SK-N-MC (cell line): Measurements from ENCODE around the gene DSCAML1.

Experiments used
- DNase-seq: peaks from one replicate; pipeline ENCODE4 v3.0.0-alpha.2; 2011; ENCODE audit warnings: low read depth, low spot score
- H3K27ac ChIP-seq: fragments of 200-600 bp; sonication (generic); 2 replicates; pipeline ENCODE4 v1.5.1; 2016; ENCODE audit warnings: mixed run types
- H3K36me3 ChIP-seq: fragments of 200-600 bp; sonication (generic); 2 replicates; pipeline ENCODE4 v1.6.1; 2017; ENCODE audit warnings: antibody characterized with exemption, low read length, mixed read lengths; ENCODE audit not compliant: insufficient read depth
- H3K4me3 ChIP-seq: fragments of 200-600 bp; sonication (generic); 2 replicates; pipeline ENCODE4 v1.5.1; 2016
- H3K9ac ChIP-seq: fragments of 200-600 bp; sonication (generic); 2 replicates; pipeline ENCODE4 v1.8.0; 2017; ENCODE audit warnings: mixed run types, mixed read lengths; ENCODE audit not compliant: insufficient read length
- H3K9me3 ChIP-seq: fragments of 200-600 bp; sonication (generic); 2 replicates; pipeline ENCODE4 v1.6.1; 2017; ENCODE audit warnings: low read depth, mild to moderate bottlenecking, antibody characterized with exemption, low read length, moderate library complexity, mixed read lengths
- EZH2 ChIP-seq: fragments of 200-600 bp; sonication (generic); IDR thresholded peaks from one replicate; pipeline ENCODE4 v1.6.1; 2017; ENCODE audit warnings: antibody characterized with exemption
- FOXP2 ChIP-seq: optimal IDR thresholded peaks from 2 replicates; pipeline ENCODE3; 2011; ENCODE audit warnings: mild to moderate bottlenecking, moderate library complexity; ENCODE audit not compliant: insufficient read depth; ENCODE audit errors: extremely low read length, control extremely low read depth
- POLR2AphosphoS5 ChIP-seq: IDR thresholded peaks from 2 replicates; pipeline ENCODE4 v1.6.1; 2012; ENCODE audit warnings: mild to moderate bottlenecking, low read depth, low read length, borderline replicate concordance

Gene DSCAML1

DNA sequence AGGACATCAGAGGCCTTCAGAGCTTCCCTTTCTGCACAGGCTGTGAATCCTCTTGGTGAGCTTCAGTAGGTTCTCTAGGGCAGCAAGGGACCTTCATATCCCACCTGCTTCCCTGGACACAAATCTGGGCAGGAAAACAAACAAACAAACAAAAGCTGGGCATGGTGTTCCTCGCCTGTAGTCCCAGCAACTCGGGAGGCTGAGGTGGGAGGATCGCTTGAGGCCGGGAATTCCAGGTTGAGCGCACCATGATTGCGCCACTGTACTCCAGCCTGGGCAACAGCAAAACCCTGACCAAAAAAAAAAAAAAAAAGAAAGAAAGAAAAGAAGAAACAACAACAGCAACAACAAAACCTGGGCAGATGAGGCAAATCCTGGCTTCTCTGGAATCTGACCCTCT, 376.4 kb downstream of the DSCAML1 start:
- H3K27ac ChIP-seq = no peak overlapping the region
- no peak for DNase-seq
- TF ChIP-seq EZH2 (no peak), POLR2AphosphoS5 (no peak), FOXP2 (no peak)
- no peak overlapping the region for H3K4me3 ChIP-seq
- no peak overlapping the region for H3K9ac ChIP-seq
- no peaks in the 10 kb centered on the region for H3K9me3 ChIP-seq
- H3K36me3 ChIP-seq = no peaks in the 10 kb centered on the region

DNA sequence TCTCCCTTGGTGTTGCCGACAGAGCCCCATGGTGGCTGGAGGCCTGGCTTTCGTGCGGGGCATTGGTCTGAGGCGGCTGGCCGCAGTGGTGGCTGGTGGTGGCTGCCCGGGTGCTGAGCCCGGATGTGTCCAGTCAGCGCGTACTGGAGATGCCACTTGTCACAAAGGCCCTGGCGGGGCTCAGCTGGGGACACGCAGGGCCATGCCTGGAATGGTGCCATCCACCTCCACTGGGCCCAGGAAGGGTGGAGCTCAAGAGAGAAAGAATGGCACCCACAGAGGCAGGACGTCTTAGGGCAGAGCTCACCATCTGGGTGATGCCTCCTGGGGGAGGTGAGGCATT, 376.9 kb downstream of the DSCAML1 start:
- H3K36me3 ChIP-seq = no peaks in the 10 kb centered on the region
- H3K9ac ChIP-seq = no peak overlapping the region
- TF ChIP-seq EZH2 = no peak
- no peak for TF ChIP-seq FOXP2
- TF ChIP-seq POLR2AphosphoS5 = no peak
- no peak for DNase-seq
- no peak overlapping the region for H3K27ac ChIP-seq
- H3K9me3 ChIP-seq = no peaks in the 10 kb centered on the region
- no peak overlapping the region for H3K4me3 ChIP-seq

DNA sequence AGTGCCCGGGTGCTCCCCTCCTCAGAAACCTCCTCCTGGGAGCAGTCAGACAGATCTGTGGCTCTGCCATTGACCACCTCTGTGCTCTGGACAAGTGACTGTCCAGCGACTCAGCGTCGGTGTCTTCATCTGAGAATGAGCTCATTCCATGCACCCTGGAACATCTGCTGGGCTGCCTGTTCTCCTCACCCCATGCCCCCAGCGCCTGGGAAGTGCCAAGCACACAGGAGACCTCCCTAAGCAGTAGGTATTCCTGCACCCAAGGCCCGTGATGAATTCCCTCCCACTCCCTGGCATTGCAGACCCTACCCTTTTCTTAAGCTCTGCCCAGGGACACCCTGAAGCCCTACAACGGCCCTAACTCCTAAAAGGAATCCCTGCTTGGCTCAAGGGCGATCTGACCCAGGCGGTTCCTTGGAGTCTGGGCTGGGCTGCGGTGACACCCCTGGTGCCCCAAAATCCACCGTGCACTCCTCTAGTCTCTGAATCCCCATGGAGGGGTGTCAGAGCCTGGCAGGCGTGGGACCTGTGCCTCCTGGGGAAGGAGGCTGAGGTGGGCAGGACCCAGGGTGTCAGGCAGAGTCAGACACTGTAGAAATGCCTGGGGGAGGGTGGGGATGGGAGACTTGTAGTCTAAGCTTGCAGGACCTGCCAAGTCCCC, 377.4 kb downstream of the DSCAML1 start:
- Histone ChIP-seq H3K27ac (no peak overlapping the region), H3K36me3 (no peaks in the 10 kb centered on the region), H3K4me3 (no peak overlapping the region), H3K9ac (no peak overlapping the region), H3K9me3 (no peaks in the 10 kb centered on the region)
- DNase-seq = no peak
- TF ChIP-seq FOXP2 = no peak
- TF ChIP-seq POLR2AphosphoS5 = no peak
- no peak for TF ChIP-seq EZH2

DNA sequence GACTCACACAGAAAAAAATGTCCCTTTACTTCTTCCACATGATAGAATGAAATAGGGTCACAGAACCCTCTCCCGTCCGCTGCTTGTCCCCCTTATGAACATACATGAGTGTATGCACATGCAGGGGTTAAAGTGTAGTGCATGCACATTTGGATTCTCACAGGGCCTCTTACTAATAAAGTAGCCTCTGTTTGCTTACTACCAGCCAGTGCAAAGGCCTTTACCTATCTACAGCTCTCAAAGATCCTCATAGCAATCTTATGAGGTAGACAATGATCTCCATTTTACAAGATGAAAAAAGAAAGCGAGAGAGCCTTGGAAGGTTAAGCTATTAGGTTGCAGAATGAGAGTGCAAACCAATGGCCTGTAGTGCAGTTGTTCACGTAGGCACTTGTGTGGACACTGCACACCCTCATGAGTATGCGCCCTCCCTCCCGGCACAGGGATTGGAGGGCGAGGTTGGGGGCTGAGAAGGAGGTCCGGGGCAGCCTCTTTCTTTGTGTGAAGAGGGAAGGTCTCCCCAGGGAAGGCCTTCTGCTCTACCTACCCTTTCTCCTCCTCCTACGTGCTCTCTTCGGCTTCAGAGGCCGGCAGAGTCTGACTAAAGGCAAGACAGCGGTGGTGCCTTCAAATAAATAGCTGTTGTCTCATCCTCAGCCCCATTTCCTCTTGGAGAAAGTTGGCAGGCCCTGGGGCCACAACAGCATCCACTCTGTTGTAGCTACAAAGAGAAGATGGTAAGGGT, 378.1 kb downstream of the DSCAML1 start:
- no peaks in the 10 kb centered on the region for H3K36me3 ChIP-seq
- H3K9me3 ChIP-seq = no peaks in the 10 kb centered on the region
- no peak for DNase-seq
- no peak overlapping the region for H3K27ac ChIP-seq
- H3K9ac ChIP-seq = no peak overlapping the region
- no peak overlapping the region for H3K4me3 ChIP-seq
- TF ChIP-seq FOXP2 (no peak), POLR2AphosphoS5 (no peak), EZH2 (no peak)

DNA sequence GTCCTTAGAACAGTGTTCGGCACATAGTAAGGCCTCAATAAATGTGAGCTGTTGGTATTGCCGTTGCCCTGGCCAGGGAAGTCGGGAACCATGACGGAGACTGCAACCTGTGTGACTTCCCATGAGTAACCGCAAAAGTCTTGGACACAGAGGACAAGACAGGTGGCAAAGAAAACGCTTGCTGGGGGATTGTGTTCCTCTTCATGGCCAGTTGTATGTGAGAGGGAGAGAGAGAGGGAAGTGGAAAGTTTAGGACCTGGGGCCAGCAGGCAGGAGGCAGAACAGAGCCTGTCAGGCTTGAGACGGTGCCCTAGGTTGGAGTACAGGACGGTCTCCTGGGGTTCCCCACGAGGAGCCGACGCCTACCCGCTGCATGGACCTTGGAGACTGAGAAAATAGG, 379.2 kb downstream of the DSCAML1 start:
- Histone ChIP-seq H3K27ac (no peak overlapping the region), H3K9me3 (no peaks in the 10 kb centered on the region), H3K36me3 (no peaks in the 10 kb centered on the region), H3K4me3 (no peak overlapping the region), H3K9ac (no peak overlapping the region)
- no peak for TF ChIP-seq EZH2
- no peak for DNase-seq

DNA sequence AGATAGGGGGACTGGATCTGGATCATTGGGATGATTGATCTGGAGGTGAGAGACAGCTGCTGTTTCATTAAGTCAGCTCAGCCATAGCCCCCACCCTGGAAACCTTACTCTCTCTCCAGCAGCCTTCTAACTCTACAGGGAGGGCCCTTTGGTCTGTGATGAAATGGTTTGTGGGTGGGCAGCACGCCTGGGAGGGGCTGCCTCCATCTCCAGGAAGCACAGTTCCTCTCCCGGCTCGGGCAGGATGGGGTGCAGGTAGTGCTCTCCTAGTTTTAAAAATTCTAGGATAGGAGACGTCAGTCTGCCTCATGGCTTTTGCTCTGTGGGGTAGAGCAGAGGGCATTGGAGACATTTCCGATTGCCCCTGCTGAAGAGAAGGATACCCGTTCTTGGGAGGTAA, 379.7 kb downstream of the DSCAML1 start:
- TF ChIP-seq POLR2AphosphoS5 (no peak), FOXP2 (no peak), EZH2 (no peak)
- no peak overlapping the region for H3K9ac ChIP-seq
- no peaks in the 10 kb centered on the region for H3K9me3 ChIP-seq
- no peaks in the 10 kb centered on the region for H3K36me3 ChIP-seq
- no peak overlapping the region for H3K4me3 ChIP-seq
- DNase-seq = no peak
- H3K27ac ChIP-seq = no peak overlapping the region

DNA sequence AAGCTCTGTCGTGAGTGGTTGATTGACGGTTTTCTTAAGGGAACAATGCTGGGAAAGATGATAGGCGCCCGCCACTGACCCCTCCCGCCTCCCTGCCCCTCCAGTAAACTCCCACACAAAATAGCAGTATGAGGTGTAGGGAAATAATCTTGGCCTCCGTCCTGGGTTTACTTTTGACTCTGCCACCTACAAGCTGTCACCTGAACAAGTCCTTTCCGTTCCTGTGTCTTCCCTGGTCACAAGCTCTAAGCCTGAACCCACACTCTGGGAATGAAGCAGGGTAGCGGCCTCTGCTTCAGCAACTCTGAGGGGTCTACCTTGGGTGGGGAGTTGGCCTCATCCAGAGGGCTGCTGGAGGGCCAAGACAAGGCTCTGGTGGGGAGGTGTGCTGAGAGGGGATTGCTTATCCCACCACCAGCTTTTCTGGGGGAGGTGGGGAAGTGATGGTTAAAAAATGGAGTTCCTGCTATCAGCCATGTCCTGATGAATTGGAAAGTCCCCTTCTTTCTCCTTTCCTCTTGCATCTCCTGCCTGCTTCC, 381.6 kb downstream of the DSCAML1 start:
- H3K36me3 ChIP-seq = no peaks in the 10 kb centered on the region
- no peak overlapping the region for H3K27ac ChIP-seq
- no peak overlapping the region for H3K9ac ChIP-seq
- TF ChIP-seq FOXP2 (no peak), EZH2 (no peak), POLR2AphosphoS5 (no peak)
- no peak overlapping the region for H3K4me3 ChIP-seq
- H3K9me3 ChIP-seq = no peaks in the 10 kb centered on the region
- no peak for DNase-seq

DNA sequence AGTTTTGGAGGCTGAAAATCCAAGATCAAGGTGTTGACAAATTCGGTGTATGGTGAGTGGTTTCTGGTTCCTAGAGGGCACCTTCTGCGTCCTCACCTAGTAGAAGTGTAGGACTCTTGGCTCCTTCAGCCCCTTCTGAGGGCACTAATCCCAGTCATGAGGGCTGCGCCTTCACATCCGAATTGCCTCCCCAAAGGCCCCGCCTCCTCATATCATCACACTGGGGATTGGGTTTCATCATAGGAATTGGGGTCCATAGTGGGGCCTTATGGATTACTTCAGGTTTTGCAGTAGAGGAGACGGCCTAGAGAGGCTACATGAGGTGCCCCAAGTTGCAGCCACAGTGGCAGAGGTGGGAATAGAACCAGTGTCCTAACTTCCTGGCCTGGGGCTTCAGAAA, 382.3 kb downstream of the DSCAML1 start:
- Histone ChIP-seq H3K36me3 (no peaks in the 10 kb centered on the region), H3K9ac (no peak overlapping the region), H3K27ac (no peak overlapping the region), H3K4me3 (no peak overlapping the region), H3K9me3 (no peaks in the 10 kb centered on the region)
- no peak for TF ChIP-seq FOXP2
- TF ChIP-seq EZH2 = no peak
- no peak for TF ChIP-seq POLR2AphosphoS5
- DNase-seq = no peak

DNA sequence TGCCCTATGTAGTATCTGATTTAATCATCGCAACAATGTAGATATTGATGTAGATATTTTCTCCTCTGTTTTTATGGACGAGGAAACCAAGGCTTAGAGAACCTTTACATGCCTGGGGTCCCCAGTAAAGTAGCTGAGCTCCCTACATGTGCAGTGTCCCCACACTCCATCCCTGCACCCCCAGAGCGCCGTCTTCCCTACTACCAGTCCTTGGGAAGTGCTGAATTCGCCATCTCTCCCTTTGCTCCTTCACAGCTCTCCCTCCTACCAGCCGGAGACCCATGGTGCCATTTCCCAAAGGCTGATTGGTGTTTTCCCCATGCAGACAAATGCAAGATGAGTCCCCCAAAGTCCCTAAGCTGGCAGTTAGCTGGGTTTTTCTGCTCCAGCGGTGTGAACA, 383.4 kb downstream of the DSCAML1 start:
- Histone ChIP-seq H3K4me3 (no peak overlapping the region), H3K27ac (no peak overlapping the region), H3K36me3 (no peaks in the 10 kb centered on the region), H3K9me3 (no peaks in the 10 kb centered on the region), H3K9ac (no peak overlapping the region)
- no peak for DNase-seq
- no peak for TF ChIP-seq POLR2AphosphoS5
